Nucleus accumbens (tissue), 56 donors: ENCODE data around the gene PDGFB.

Experiments used
- DNase-seq, 56 donors: peaks; one replicate each; lab custom pipeline; 2025; lab: John Stamatoyannopoulos, UW

The PDGFB gene

GRCh38 chr22:39241794-39242594, 2.8 kb downstream of the PDGFB start:
- peak in 9 of 56 donors; percentile 13 to 63 (median 32) for DNase-seq

- peak in 1 of 56 donors; percentile 33 for DNase-seq
These were observed 3.7 kb downstream of the PDGFB start for GRCh38 chr22:39240831-39241793.

- DNase-seq, result no peak
These were observed 5.0 kb downstream of the PDGFB start for GRCh38 chr22:39239561-39240423.

GRCh38 chr22:39238966-39239505, 5.7 kb downstream of the PDGFB start:
- no peak for DNase-seq

- DNase-seq, result no peak
These were observed 6.2 kb downstream of the PDGFB start for GRCh38 chr22:39238561-39238960.

- no peak for DNase-seq
These were observed 6.7 kb downstream of the PDGFB start for GRCh38 chr22:39238101-39238466.

- DNase-seq, result peak in 2 of 56 donors; percentile 20 to 40
These were observed 7.3 kb downstream of the PDGFB start for GRCh38 chr22:39237318-39238100.

GRCh38 chr22:39236321-39237317, 8.2 kb downstream of the PDGFB start:
- no peak for DNase-seq

GRCh38 chr22:39234867-39235687, 9.7 kb downstream of the PDGFB start:
- no peak for DNase-seq

- no peak for DNase-seq
These were observed 10.4 kb downstream of the PDGFB start for GRCh38 chr22:39234472-39234787.

- DNase-seq, result no peak
These were observed 10.9 kb downstream of the PDGFB start for GRCh38 chr22:39233710-39234471.

- no peak for DNase-seq
These were observed 11.7 kb downstream of the PDGFB start for GRCh38 chr22:39232806-39233709.

- no peak for DNase-seq
These were observed 12.5 kb downstream of the PDGFB start for GRCh38 chr22:39232246-39232645.

GRCh38 chr22:39231197-39231950, 13.4 kb downstream of the PDGFB start:
- no peak for DNase-seq
